IMR-90 (cell line): ENCODE measurements around the gene AUTS2. TPM values are rescaled to one million over a fixed set of nuclear protein-coding genes. Genes with fewer than 3 reads are reported as not detected.

Source experiments
- ATAC-seq: fragments of 200-7000 bp; cut with Tn5 transposase; 2 replicates; pipeline ENCODE4 v1.9.1; 2020; ENCODE audit warnings: low read depth, mild to moderate bottlenecking, moderate library complexity
- BruUV-seq: library from RNA; stranded (reverse); fragments of 400-500 nt; replicated peaks from 2 replicates; lab custom pipeline; 2021; lab: Mats Ljungman, UMichigan
- CTCF ChIA-PET: fragments of 300-600 bp; formaldehyde crosslinking; extraction: SDS; loops from one replicate; lab custom pipeline; 2021; ENCODE audit warnings: antibody characterized with exemption; lab: Yijun Ruan, JAX
- POLR2A ChIA-PET: fragments of 300-600 bp; sonication (Branson Sonifier 250); formaldehyde crosslinking; loops from one replicate; lab custom pipeline; 2022; ENCODE audit warnings: antibody characterized with exemption; ENCODE audit not compliant: unreplicated experiment; lab: Charles Lee
- DNase-seq: peaks from one replicate; pipeline ENCODE4 v3.0.0; 2013
- H2AFZ ChIP-seq: replicated peaks from 2 replicates; pipeline ENCODE3; 2013; ENCODE audit warnings: low read length, mild to moderate bottlenecking; ENCODE audit not compliant: poor library complexity
- H2AK5ac ChIP-seq: 2 replicates; pipeline ENCODE4 v1.6.1; 2013; ENCODE audit warnings: low read depth, low read length, inconsistent platforms
- H2AK9ac ChIP-seq: replicated peaks from 2 replicates; pipeline ENCODE3; 2013; ENCODE audit warnings: mild to moderate bottlenecking, low read depth, low read length, moderate library complexity; ENCODE audit not compliant: poor library complexity
- H2BK120ac ChIP-seq: 2 replicates; pipeline ENCODE4 v1.6.1; 2013; ENCODE audit warnings: low read depth, low read length, inconsistent platforms
- H2BK15ac ChIP-seq: 3 replicates; pipeline ENCODE4 v1.6.1; 2013; ENCODE audit warnings: low read depth, low read length, inconsistent platforms
- H2BK20ac ChIP-seq: 2 replicates; pipeline ENCODE4 v1.6.1; 2013; ENCODE audit warnings: low read depth, mild to moderate bottlenecking, inconsistent platforms, low read length, moderate library complexity
- H2BK5ac ChIP-seq: 2 replicates; pipeline ENCODE4 v1.6.1; 2013; ENCODE audit warnings: mild to moderate bottlenecking, low read depth, low read length, inconsistent platforms; ENCODE audit not compliant: poor library complexity, severe bottlenecking
- H3K14ac ChIP-seq: replicated peaks from 2 replicates; pipeline ENCODE4 v1.6.1; 2013; ENCODE audit warnings: low read depth, low read length, inconsistent platforms
- H3K18ac ChIP-seq: 2 replicates; pipeline ENCODE4 v1.6.1; 2013; ENCODE audit warnings: low read depth, low read length, control low read depth
- H3K23ac ChIP-seq: 2 replicates; pipeline ENCODE4 v1.6.1; 2013; ENCODE audit warnings: low read depth, low read length, inconsistent platforms
- H3K27ac ChIP-seq: 2 replicates; pipeline ENCODE4 v1.5.1; 2013; ENCODE audit warnings: mild to moderate bottlenecking, control low read depth, low read length; ENCODE audit not compliant: insufficient read depth
- H3K27me3 ChIP-seq: 2 replicates; pipeline ENCODE4 v1.6.1; 2013; ENCODE audit warnings: low read length; ENCODE audit not compliant: control insufficient read depth, insufficient read depth
- H3K36me3 ChIP-seq: 2 replicates; pipeline ENCODE4 v1.6.1; 2013; ENCODE audit warnings: low read length, mixed read lengths; ENCODE audit not compliant: control insufficient read depth, insufficient read depth
- H3K4ac ChIP-seq: 2 replicates; pipeline ENCODE4 v1.6.1; 2013; ENCODE audit warnings: low read depth, low read length, inconsistent platforms
- H3K4me1 ChIP-seq: 2 replicates; pipeline ENCODE4 v1.6.1; 2013; ENCODE audit warnings: low read length, mixed read lengths; ENCODE audit not compliant: control insufficient read depth, insufficient read depth
- H3K4me2 ChIP-seq: 2 replicates; pipeline ENCODE4 v1.6.1; 2013; ENCODE audit warnings: low read depth, mild to moderate bottlenecking, control low read depth, low read length, moderate library complexity
- H3K4me3 ChIP-seq: 2 replicates; pipeline ENCODE4 v1.5.1; 2013; ENCODE audit warnings: low read depth, mild to moderate bottlenecking, control low read depth, low read length, moderate library complexity; ENCODE audit not compliant: insufficient read depth
- H3K56ac ChIP-seq: 2 replicates; pipeline ENCODE4 v1.6.1; 2013; ENCODE audit warnings: low read length, inconsistent platforms; ENCODE audit not compliant: insufficient read depth; ENCODE audit errors: extremely low read depth
- H3K79me1 ChIP-seq, 2 experiments: 2 replicates each; pipeline ENCODE4 v1.6.1; 2013; ENCODE audit warnings: low read length in 2 of 2, inconsistent platforms in 1 of 2, low read depth in 1 of 2
- H3K9ac ChIP-seq: 2 replicates; pipeline ENCODE4 v1.6.1; 2013; ENCODE audit warnings: low read depth, low read length, control low read depth
- H3K9me1 ChIP-seq: 2 replicates; pipeline ENCODE4 v1.6.1; 2013; ENCODE audit warnings: low read length, inconsistent platforms; ENCODE audit not compliant: insufficient read depth
- H3K9me3 ChIP-seq: 2 replicates; pipeline ENCODE4 v1.6.1; 2013; ENCODE audit warnings: low read length; ENCODE audit not compliant: control insufficient read depth, insufficient read depth
- H4K20me1 ChIP-seq: 2 replicates; pipeline ENCODE4 v1.6.1; 2013; ENCODE audit warnings: low read length, inconsistent platforms; ENCODE audit not compliant: insufficient read depth
- H4K5ac ChIP-seq: 2 replicates; pipeline ENCODE4 v1.6.1; 2013; ENCODE audit warnings: mild to moderate bottlenecking, low read depth, low read length, control low read depth
- H4K8ac ChIP-seq, 2 experiments: 2 replicates each; pipeline ENCODE4 v1.6.1; 2013; ENCODE audit warnings: low read depth in 2 of 2, low read length in 2 of 2, control low read depth in 1 of 2, inconsistent platforms in 1 of 2
- H4K91ac ChIP-seq: 2 replicates; pipeline ENCODE4 v1.6.1; 2013; ENCODE audit warnings: low read depth, low read length, inconsistent platforms; ENCODE audit not compliant: insufficient read depth
- BHLHE40 ChIP-seq: fragments of 150-350 bp; IDR thresholded peaks from 2 replicates; pipeline ENCODE4 v1.6.1; 2016; ENCODE audit warnings: mild to moderate bottlenecking, low read depth, low read length
- MAFK ChIP-seq: IDR thresholded peaks from 2 replicates; pipeline ENCODE4 v1.6.1; 2012; ENCODE audit warnings: low read depth, low read length, improper control_type of control experiment
- MXI1 ChIP-seq: IDR thresholded peaks from 2 replicates; pipeline ENCODE4 v1.6.1; 2012; ENCODE audit warnings: low read depth, mild to moderate bottlenecking, low read length, moderate library complexity, borderline replicate concordance
- RAD21 ChIP-seq: IDR thresholded peaks from 2 replicates; pipeline ENCODE4 v1.6.1; 2012; ENCODE audit warnings: low read length, improper control_type of control experiment
- WGBS, 2 experiments: methylation state at CpG; one replicate each; pipeline versions ENCODE4 v1.1.5 to v1.1.7; 2013; ENCODE audit warnings: missing lambda C conversion rate in 2 of 2; ENCODE audit not compliant: insufficient read length in 1 of 2; ENCODE audit errors: extremely low coverage in 2 of 2; 5-methylcytosine and 5-hydroxymethylcytosine counted together
- dilution Hi-C: fragments of 300-500 bp; cut with HindIII; formaldehyde crosslinking; loops from one replicate; pipeline ENCODE4 v1.14.3; 2018; ENCODE audit warnings: low sequenced_read_pairs; ENCODE audit not compliant: unreplicated experiment
- in situ Hi-C: fragments of 300-500 bp; cut with MboI; formaldehyde crosslinking; loops from 3 replicates; pipeline ENCODE4 v1.14.3; 2019; ENCODE audit warnings: low sequenced_read_pairs, inconsistent platforms, mixed read lengths
- intact Hi-C: fragments of 100-400 bp; cut with micrococcal nuclease; formaldehyde crosslinking; loops from 2 replicates; pipeline ENCODE4 v1.10.0; 2022
- polyA plus RNA-seq, 3 experiments: library from polyadenylated mRNA; depleted of rRNA; stranded (reverse); fragments of >200 nt; gene quantifications; 2 replicates each; pipeline ENCODE4 v1.2.3, GENCODE V29; 2012; ENCODE audit warnings: low replicate concordance in 1 of 3
- total RNA-seq: library from RNA; depleted of rRNA; stranded (reverse); fragments of >200 nt; gene quantifications from 2 replicates; pipeline ENCODE4 v1.2.3, GENCODE V29; 2012
- TF ChIP-seq, protein P1 (sequence below): conservative IDR thresholded peaks from 2 replicates; pipeline ENCODE4 v1.5.1; 2012; ENCODE audit warnings: mild to moderate bottlenecking, low read depth, low read length, improper control_type of control experiment

The AUTS2 gene
- total and polyA plus RNA-seq, 2 of the 4 experiments (the other 2 are of a cell fraction), result 0.90 to 3.0 TPM

DNA sequence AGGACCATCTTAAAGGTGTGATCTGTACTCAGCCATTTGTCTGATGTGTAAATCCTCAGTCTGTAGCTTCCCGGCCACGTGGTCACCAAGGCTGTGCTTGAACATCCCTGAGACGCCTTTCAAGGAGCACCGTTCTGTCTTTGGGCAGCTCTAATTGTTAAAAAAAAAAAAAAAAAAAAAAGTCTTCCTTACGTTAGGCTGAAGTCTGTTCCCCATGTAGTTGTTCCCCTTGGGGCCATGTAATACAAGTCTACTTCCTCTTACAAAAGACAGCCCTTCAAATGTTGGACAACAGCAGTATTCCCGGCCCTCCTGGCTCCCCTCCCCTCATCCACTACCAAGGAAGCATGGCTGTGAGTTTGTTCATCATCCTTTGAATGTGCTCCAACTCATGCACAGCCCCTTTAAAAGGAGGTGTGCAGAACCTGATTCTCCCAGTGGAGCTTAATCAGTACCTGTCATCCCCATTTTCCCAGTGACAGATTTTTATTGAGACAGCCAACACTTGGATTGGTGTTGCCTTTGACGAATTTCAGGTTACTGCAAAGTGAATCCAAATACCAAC lies 1141.5 kb downstream of the AUTS2 start:
- ATAC-seq, result no peak
- no peak for TF ChIP-seq BHLHE40
- TF ChIP-seq MXI1, result no peak
- TF ChIP-seq, protein P1, sequence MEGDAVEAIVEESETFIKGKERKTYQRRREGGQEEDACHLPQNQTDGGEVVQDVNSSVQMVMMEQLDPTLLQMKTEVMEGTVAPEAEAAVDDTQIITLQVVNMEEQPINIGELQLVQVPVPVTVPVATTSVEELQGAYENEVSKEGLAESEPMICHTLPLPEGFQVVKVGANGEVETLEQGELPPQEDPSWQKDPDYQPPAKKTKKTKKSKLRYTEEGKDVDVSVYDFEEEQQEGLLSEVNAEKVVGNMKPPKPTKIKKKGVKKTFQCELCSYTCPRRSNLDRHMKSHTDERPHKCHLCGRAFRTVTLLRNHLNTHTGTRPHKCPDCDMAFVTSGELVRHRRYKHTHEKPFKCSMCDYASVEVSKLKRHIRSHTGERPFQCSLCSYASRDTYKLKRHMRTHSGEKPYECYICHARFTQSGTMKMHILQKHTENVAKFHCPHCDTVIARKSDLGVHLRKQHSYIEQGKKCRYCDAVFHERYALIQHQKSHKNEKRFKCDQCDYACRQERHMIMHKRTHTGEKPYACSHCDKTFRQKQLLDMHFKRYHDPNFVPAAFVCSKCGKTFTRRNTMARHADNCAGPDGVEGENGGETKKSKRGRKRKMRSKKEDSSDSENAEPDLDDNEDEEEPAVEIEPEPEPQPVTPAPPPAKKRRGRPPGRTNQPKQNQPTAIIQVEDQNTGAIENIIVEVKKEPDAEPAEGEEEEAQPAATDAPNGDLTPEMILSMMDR, result no peak
- no peak for TF ChIP-seq RAD21
- TF ChIP-seq MAFK, result no peak
- intact Hi-C loops, result no loop called here

More for the DNA sequence above, 1141.5 kb downstream of the AUTS2 start:
- no peaks in the 10 kb centered on the region for H3K9me1 ChIP-seq
- H2AK9ac ChIP-seq, result no peak overlapping the region
- in situ Hi-C loops (no loop called here), dilution Hi-C loops (no loop called here)
- ChIA-PET CTCF (no interaction called here), POLR2A (interaction anchor here (0.6 kb wide), 1 partner anchor 69 kb away, joined by 3 read pairs; no protein-coding TSS in a partner anchor)
- H3K27me3 ChIP-seq, result no peaks in the 10 kb centered on the region
- no peak overlapping the region for H4K5ac ChIP-seq
- BruUV-seq, result no TSS peak
- peaks cover 12% of the 10 kb centered on the region; the same call in 1 of the 2 replicates for H4K20me1 ChIP-seq
- no peak overlapping the region for H2AK5ac ChIP-seq
- no peak overlapping the region for H2BK15ac ChIP-seq
- H2AFZ ChIP-seq, result no peak overlapping the region
- no peak for DNase-seq
- H3K14ac ChIP-seq, result no peak overlapping the region
- H3K4ac ChIP-seq, result no peak overlapping the region
- no peak overlapping the region for H3K27ac ChIP-seq
- no peak overlapping the region for H2BK20ac ChIP-seq
- WGBS, 2 experiments, result no CpG with 5 or more reads among the region's 7 CpGs
- H3K4me1 ChIP-seq, result peaks cover 2% of the 10 kb centered on the region
- no peak overlapping the region for H2BK120ac ChIP-seq
- H3K23ac ChIP-seq, result no peak overlapping the region
- peaks cover 6 to 15% of the 10 kb centered on the region in 2 experiments; a peak in 2 of 4 replicates for H3K79me1 ChIP-seq
- H4K8ac ChIP-seq, result no peak overlapping the region
- no peak overlapping the region for H2BK5ac ChIP-seq
- H3K36me3 ChIP-seq, result no peaks in the 10 kb centered on the region
- H3K9me3 ChIP-seq, result no peaks in the 10 kb centered on the region
- H4K91ac ChIP-seq, result no peak overlapping the region
- H3K4me2 ChIP-seq, result no peak overlapping the region
- no peak overlapping the region for H3K9ac ChIP-seq
- H3K18ac ChIP-seq, result no peak overlapping the region
- H3K56ac ChIP-seq, result no peak overlapping the region
- no peak overlapping the region for H3K4me3 ChIP-seq
